ENCODE results near the gene ADCY5.
A peak's percentile ranks its signal among the peaks of the same experiment; 100 is the strongest.

Gene ADCY5

GRCh38 chr3:123412811-123413604 is 35.9 kb downstream of the ADCY5 start:
- no peak for DNase-seq
- Histone ChIP-seq H3K18ac (ENCODE audit: low read length) (no peak overlapping the region), H3K27ac (ENCODE audit: low read depth, low read length) (no peak overlapping the region), H4K5ac (ENCODE audit: low read length) (no peak overlapping the region), H3K36me3 (ENCODE audit: control insufficient read depth, insufficient read depth, low read length) (no peaks in the 10 kb centered on the region), H3K79me2 (ENCODE audit: control insufficient read depth, insufficient read depth, low read length) (no peaks in the 10 kb centered on the region), H3K56ac (ENCODE audit: low read length) (peak overlapping the region; percentile 50), H3K4me3 (ENCODE audit: low read length) (no peak overlapping the region), H3K27me3 (ENCODE audit: insufficient read depth, low read length, poor library complexity) (no peaks in the 10 kb centered on the region), H3K23ac (ENCODE audit: low read length) (no peak overlapping the region), H2AK5ac (ENCODE audit: low read length) (no peak overlapping the region), H2BK120ac (ENCODE audit: low read depth, low read length) (no peak overlapping the region), H3K9ac (ENCODE audit: low read length) (no peak overlapping the region), H3K79me1 (ENCODE audit: low read length) (no peaks in the 10 kb centered on the region), H3K4me2 (ENCODE audit: low read length) (no peak overlapping the region), H3K4me1 (ENCODE audit: control insufficient read depth, low read depth, low read length) (peaks cover 6% of the 10 kb centered on the region), H2BK5ac (ENCODE audit: low read length) (no peak overlapping the region), H2BK15ac (replicated peaks; ENCODE audit: low read depth) (no peak overlapping the region), H3K4ac (ENCODE audit: low read depth, low read length) (no peak overlapping the region), H4K8ac (ENCODE audit: low read depth, low read length) (no peak overlapping the region)
- no CpG with 5 or more reads among the region's 21 CpGs for WGBS (ENCODE audit: extremely low coverage, insufficient coverage, low lambda C conversion rate)

GRCh38 chr3:123412076-123412475 is 36.8 kb downstream of the ADCY5 start:
- no peaks in the 10 kb centered on the region for H3K79me2 ChIP-seq (ENCODE audit: control insufficient read depth, insufficient read depth, low read length)
- H3K4ac ChIP-seq (ENCODE audit: low read depth, low read length), result no peak overlapping the region
- no peak overlapping the region for H3K4me3 ChIP-seq (ENCODE audit: low read length)
- H3K4me1 ChIP-seq (ENCODE audit: control insufficient read depth, low read depth, low read length), result peaks cover 6% of the 10 kb centered on the region
- H3K27ac ChIP-seq (ENCODE audit: low read depth, low read length), result no peak overlapping the region
- H2BK5ac ChIP-seq (ENCODE audit: low read length), result no peak overlapping the region
- H3K9ac ChIP-seq (ENCODE audit: low read length), result no peak overlapping the region
- H2BK120ac ChIP-seq (ENCODE audit: low read depth, low read length), result no peak overlapping the region
- no peaks in the 10 kb centered on the region for H3K79me1 ChIP-seq (ENCODE audit: low read length)
- no peak overlapping the region for H2AK5ac ChIP-seq (ENCODE audit: low read length)
- no peaks in the 10 kb centered on the region for H3K36me3 ChIP-seq (ENCODE audit: control insufficient read depth, insufficient read depth, low read length)
- no peak overlapping the region for H3K23ac ChIP-seq (ENCODE audit: low read length)
- no peak overlapping the region for H2BK15ac ChIP-seq (replicated peaks; ENCODE audit: low read depth)
- no CpG with 5 or more reads among the region's 9 CpGs for WGBS (ENCODE audit: extremely low coverage, insufficient coverage, low lambda C conversion rate)
- peak; percentile 83 for DNase-seq
- no peak overlapping the region for H4K8ac ChIP-seq (ENCODE audit: low read depth, low read length)
- H3K18ac ChIP-seq (ENCODE audit: low read length), result no peak overlapping the region
- H3K4me2 ChIP-seq (ENCODE audit: low read length), result no peak overlapping the region
- no peak overlapping the region for H4K5ac ChIP-seq (ENCODE audit: low read length)
- no peaks in the 10 kb centered on the region for H3K27me3 ChIP-seq (ENCODE audit: insufficient read depth, low read length, poor library complexity)
- no peak overlapping the region for H3K56ac ChIP-seq (ENCODE audit: low read length)

GRCh38 chr3:123411340-123412040 is 37.4 kb downstream of the ADCY5 start:
- no peak overlapping the region for H3K27ac ChIP-seq (ENCODE audit: low read depth, low read length)
- H4K5ac ChIP-seq (ENCODE audit: low read length), result no peak overlapping the region
- WGBS (ENCODE audit: extremely low coverage, insufficient coverage, low lambda C conversion rate), result no CpG with 5 or more reads among the region's 9 CpGs
- H4K8ac ChIP-seq (ENCODE audit: low read depth, low read length), result no peak overlapping the region
- H3K36me3 ChIP-seq (ENCODE audit: control insufficient read depth, insufficient read depth, low read length), result no peaks in the 10 kb centered on the region
- no peak overlapping the region for H3K4ac ChIP-seq (ENCODE audit: low read depth, low read length)
- no peak overlapping the region for H3K9ac ChIP-seq (ENCODE audit: low read length)
- no peak overlapping the region for H2AK5ac ChIP-seq (ENCODE audit: low read length)
- no peak overlapping the region for H3K56ac ChIP-seq (ENCODE audit: low read length)
- H2BK120ac ChIP-seq (ENCODE audit: low read depth, low read length), result no peak overlapping the region
- no peak overlapping the region for H3K23ac ChIP-seq (ENCODE audit: low read length)
- no peak for DNase-seq
- no peak overlapping the region for H3K4me2 ChIP-seq (ENCODE audit: low read length)
- no peak overlapping the region for H2BK5ac ChIP-seq (ENCODE audit: low read length)
- no peaks in the 10 kb centered on the region for H3K79me1 ChIP-seq (ENCODE audit: low read length)
- no peaks in the 10 kb centered on the region for H3K79me2 ChIP-seq (ENCODE audit: control insufficient read depth, insufficient read depth, low read length)
- H3K27me3 ChIP-seq (ENCODE audit: insufficient read depth, low read length, poor library complexity), result no peaks in the 10 kb centered on the region
- H2BK15ac ChIP-seq (replicated peaks; ENCODE audit: low read depth), result no peak overlapping the region
- no peak overlapping the region for H3K18ac ChIP-seq (ENCODE audit: low read length)
- H3K4me1 ChIP-seq (ENCODE audit: control insufficient read depth, low read depth, low read length), result peaks cover 6% of the 10 kb centered on the region
- H3K4me3 ChIP-seq (ENCODE audit: low read length), result no peak overlapping the region

- no peaks in the 10 kb centered on the region for H3K27me3 ChIP-seq (ENCODE audit: insufficient read depth, low read length, poor library complexity)
- DNase-seq, result no peak
- H3K4me3 ChIP-seq (ENCODE audit: low read length), result no peak overlapping the region
- no peak overlapping the region for H2BK120ac ChIP-seq (ENCODE audit: low read depth, low read length)
- H2BK15ac ChIP-seq (replicated peaks; ENCODE audit: low read depth), result no peak overlapping the region
- H3K9ac ChIP-seq (ENCODE audit: low read length), result no peak overlapping the region
- H2BK5ac ChIP-seq (ENCODE audit: low read length), result no peak overlapping the region
- no peaks in the 10 kb centered on the region for H3K79me2 ChIP-seq (ENCODE audit: control insufficient read depth, insufficient read depth, low read length)
- H3K27ac ChIP-seq (ENCODE audit: low read depth, low read length), result no peak overlapping the region
- no peak overlapping the region for H3K18ac ChIP-seq (ENCODE audit: low read length)
- H3K23ac ChIP-seq (ENCODE audit: low read length), result no peak overlapping the region
- H3K4ac ChIP-seq (ENCODE audit: low read depth, low read length), result no peak overlapping the region
- H2AK5ac ChIP-seq (ENCODE audit: low read length), result no peak overlapping the region
- no peak overlapping the region for H3K4me2 ChIP-seq (ENCODE audit: low read length)
- no peak overlapping the region for H4K5ac ChIP-seq (ENCODE audit: low read length)
- H3K79me1 ChIP-seq (ENCODE audit: low read length), result no peaks in the 10 kb centered on the region
- H4K8ac ChIP-seq (ENCODE audit: low read depth, low read length), result no peak overlapping the region
- H3K56ac ChIP-seq (ENCODE audit: low read length), result no peak overlapping the region
- peaks cover 6% of the 10 kb centered on the region for H3K4me1 ChIP-seq (ENCODE audit: control insufficient read depth, low read depth, low read length)
- no CpG with 5 or more reads among the region's 1 CpG for WGBS (ENCODE audit: extremely low coverage, insufficient coverage, low lambda C conversion rate)
- no peaks in the 10 kb centered on the region for H3K36me3 ChIP-seq (ENCODE audit: control insufficient read depth, insufficient read depth, low read length)
Measured at GRCh38 chr3:123410149-123410515, 38.8 kb downstream of the ADCY5 start.

GRCh38 chr3:123409443-123410148 is 39.3 kb downstream of the ADCY5 start:
- Histone ChIP-seq H2BK120ac (ENCODE audit: low read depth, low read length) (no peak overlapping the region), H3K4ac (ENCODE audit: low read depth, low read length) (no peak overlapping the region), H4K5ac (ENCODE audit: low read length) (no peak overlapping the region), H2BK5ac (ENCODE audit: low read length) (no peak overlapping the region), H3K56ac (ENCODE audit: low read length) (no peak overlapping the region), H4K8ac (ENCODE audit: low read depth, low read length) (no peak overlapping the region), H3K4me2 (ENCODE audit: low read length) (no peak overlapping the region), H3K9ac (ENCODE audit: low read length) (no peak overlapping the region), H3K79me2 (ENCODE audit: control insufficient read depth, insufficient read depth, low read length) (no peaks in the 10 kb centered on the region), H3K4me1 (ENCODE audit: control insufficient read depth, low read depth, low read length) (peaks cover 6% of the 10 kb centered on the region), H3K4me3 (ENCODE audit: low read length) (no peak overlapping the region), H3K18ac (ENCODE audit: low read length) (no peak overlapping the region), H2AK5ac (ENCODE audit: low read length) (no peak overlapping the region), H3K79me1 (ENCODE audit: low read length) (no peaks in the 10 kb centered on the region), H2BK15ac (replicated peaks; ENCODE audit: low read depth) (no peak overlapping the region), H3K36me3 (ENCODE audit: control insufficient read depth, insufficient read depth, low read length) (no peaks in the 10 kb centered on the region), H3K27ac (ENCODE audit: low read depth, low read length) (no peak overlapping the region), H3K27me3 (ENCODE audit: insufficient read depth, low read length, poor library complexity) (no peaks in the 10 kb centered on the region), H3K23ac (ENCODE audit: low read length) (no peak overlapping the region)
- no peak for DNase-seq
- no CpG with 5 or more reads among the region's 5 CpGs for WGBS (ENCODE audit: extremely low coverage, insufficient coverage, low lambda C conversion rate)
